GM23338 (cell line): ENCODE results near the gene EIF3L. TPM values are rescaled to one million over a fixed set of nuclear protein-coding genes. Genes with fewer than 3 reads are reported as not detected.

Source experiments
- ATAC-seq: fragments of 200-7000 bp; cut with Tn5 transposase; 3 replicates; pipeline ENCODE4 v1.9.1; 2020
- DNase-seq: peaks from one replicate; pipeline ENCODE4 v3.0.0-alpha.2; 2015; ENCODE audit warnings: low spot score
- H2AFZ ChIP-seq: fragments of 200-600 bp; sonication (generic); 2 replicates; pipeline ENCODE4 v1.8.0; 2016; ENCODE audit warnings: antibody characterized with exemption, mild to moderate bottlenecking, moderate library complexity
- H3F3A ChIP-seq: fragments of 200-600 bp; sonication (generic); replicated peaks from 2 replicates; pipeline ENCODE4 v1.8.0; 2017; ENCODE audit warnings: antibody characterized with exemption, mixed run types, low read depth
- H3K27ac ChIP-seq: fragments of 200-600 bp; sonication (generic); 2 replicates; pipeline ENCODE4 v1.6.1; 2016; ENCODE audit warnings: low read depth
- H3K27me3 ChIP-seq: fragments of 200-600 bp; sonication (generic); 2 replicates; pipeline ENCODE4 v1.8.0; 2016; ENCODE audit warnings: mild to moderate bottlenecking, mixed run types, moderate library complexity; ENCODE audit not compliant: insufficient read depth
- H3K36me3 ChIP-seq: fragments of 200-600 bp; sonication (generic); 2 replicates; pipeline ENCODE4 v1.8.0; 2016; ENCODE audit warnings: mild to moderate bottlenecking; ENCODE audit not compliant: insufficient read depth
- H3K4me1 ChIP-seq: fragments of 200-600 bp; sonication (generic); 2 replicates; pipeline ENCODE4 v1.8.0; 2016; ENCODE audit warnings: mild to moderate bottlenecking, moderate library complexity; ENCODE audit not compliant: insufficient read depth
- H3K4me2 ChIP-seq: fragments of 200-600 bp; sonication (generic); 2 replicates; pipeline ENCODE4 v1.7.1; 2017; ENCODE audit warnings: mixed run types
- H3K4me3 ChIP-seq: fragments of 200-600 bp; sonication (generic); 2 replicates; pipeline ENCODE4 v1.6.1; 2016; ENCODE audit warnings: mixed run types
- H3K79me2 ChIP-seq: fragments of 200-600 bp; sonication (generic); replicated peaks from 2 replicates; pipeline ENCODE4 v1.8.0; 2017; ENCODE audit warnings: mild to moderate bottlenecking; ENCODE audit not compliant: insufficient read depth
- H3K9me2 ChIP-seq: fragments of 200-600 bp; sonication (generic); 2 replicates; pipeline ENCODE4 v1.8.0; 2017; ENCODE audit not compliant: insufficient read depth
- H4K20me1 ChIP-seq: fragments of 200-600 bp; sonication (generic); replicated peaks from 2 replicates; pipeline ENCODE4 v1.8.0; 2017; ENCODE audit warnings: mild to moderate bottlenecking; ENCODE audit not compliant: insufficient read depth
- H3K27ac Mint-ChIP-seq: 2 replicates; pipeline ENCODE4 v1.8.0; 2020; ENCODE audit warnings: inconsistent platforms, mild to moderate bottlenecking, moderate library complexity, mixed read lengths
- H3K27me3 Mint-ChIP-seq: 3 replicates; pipeline ENCODE4 v1.8.0; 2022; ENCODE audit warnings: low read depth, mild to moderate bottlenecking, moderate library complexity, mixed read lengths, inconsistent platforms; ENCODE audit not compliant: insufficient read depth, poor library complexity
- H3K36me3 Mint-ChIP-seq: 3 replicates; pipeline ENCODE4 v1.8.0; 2021; ENCODE audit warnings: low read depth, mild to moderate bottlenecking, inconsistent platforms, moderate library complexity, mixed read lengths
- H3K4me1 Mint-ChIP-seq: 3 replicates; pipeline ENCODE4 v1.8.0; 2020; ENCODE audit warnings: mild to moderate bottlenecking, inconsistent platforms, mixed read lengths
- H3K4me3 Mint-ChIP-seq: 3 replicates; pipeline ENCODE4 v1.8.0; 2021; ENCODE audit warnings: moderate library complexity, mild to moderate bottlenecking, inconsistent platforms, mixed read lengths
- H3K9me3 Mint-ChIP-seq: 3 replicates; pipeline ENCODE4 v1.8.0; 2020; ENCODE audit warnings: moderate library complexity, mild to moderate bottlenecking, inconsistent platforms, mixed read lengths
- JUNB ChIP-seq: IDR thresholded peaks from one replicate; pipeline ENCODE4 v1.6.1; 2016; ENCODE audit warnings: antibody characterized with exemption; ENCODE audit not compliant: unreplicated experiment
- ZNF114 ChIP-seq: fragments of 250-450 bp; sonication (Bioruptor Pico); IDR thresholded peaks from 2 replicates; pipeline ENCODE4 v1.5.0; 2020; ENCODE audit warnings: mild to moderate bottlenecking, moderate library complexity
- ZNF331 ChIP-seq: fragments of 250-450 bp; sonication (Bioruptor Pico); IDR thresholded peaks from 2 replicates; pipeline ENCODE4 v1.5.0; 2020; ENCODE audit warnings: low read depth, mild to moderate bottlenecking, moderate library complexity
- polyA plus RNA-seq: library from polyadenylated mRNA; unstranded; fragments of >200 nt; fragmentation: Nextera tagmentation; extraction: Ambion mirVana; gene quantifications from 2 replicates; pipeline ENCODE4 v1.2.1, GENCODE V29; 2016
- total RNA-seq: library from RNA; depleted of rRNA; stranded (reverse); fragments of >200 nt; shearing (Covaris generic); gene quantifications from 2 replicates; pipeline ENCODE4 v1.2.3, GENCODE V29; 2014
- TF ChIP-seq, protein P1 (sequence below): fragments of 250-450 bp; sonication (Bioruptor Pico); IDR thresholded peaks from 2 replicates; pipeline ENCODE4 v1.5.0; 2020; ENCODE audit warnings: mild to moderate bottlenecking, moderate library complexity
- TF ChIP-seq, protein P2 (sequence below): IDR thresholded peaks from one replicate; pipeline ENCODE4 v1.6.1; 2018; ENCODE audit warnings: antibody characterized with exemption; ENCODE audit not compliant: unreplicated experiment

The EIF3L gene
- total and polyA plus RNA-seq, 2 experiments from 2014 or later, result 430 to 459 TPM

DNA sequence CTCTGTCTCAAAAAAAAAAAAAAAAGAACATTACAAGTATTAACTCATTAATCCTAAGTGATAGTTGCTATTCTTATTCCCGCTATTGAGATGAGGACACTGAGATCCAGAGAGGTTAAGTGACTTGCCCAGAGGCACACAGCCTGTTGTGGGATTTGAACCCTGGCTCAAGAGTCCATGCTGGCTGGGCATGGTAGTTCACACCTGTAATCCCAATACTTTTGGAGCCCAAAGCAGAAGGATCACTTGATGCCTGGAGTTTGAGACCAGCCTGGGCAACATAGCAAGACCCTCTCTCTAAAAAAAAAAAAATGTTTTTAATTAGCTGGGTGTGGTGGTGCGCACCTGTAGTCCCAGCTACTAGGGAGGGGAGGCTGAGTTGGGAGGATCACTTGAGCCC lies 37.4 kb upstream of the EIF3L start (continued):
- TF ChIP-seq, protein P1, sequence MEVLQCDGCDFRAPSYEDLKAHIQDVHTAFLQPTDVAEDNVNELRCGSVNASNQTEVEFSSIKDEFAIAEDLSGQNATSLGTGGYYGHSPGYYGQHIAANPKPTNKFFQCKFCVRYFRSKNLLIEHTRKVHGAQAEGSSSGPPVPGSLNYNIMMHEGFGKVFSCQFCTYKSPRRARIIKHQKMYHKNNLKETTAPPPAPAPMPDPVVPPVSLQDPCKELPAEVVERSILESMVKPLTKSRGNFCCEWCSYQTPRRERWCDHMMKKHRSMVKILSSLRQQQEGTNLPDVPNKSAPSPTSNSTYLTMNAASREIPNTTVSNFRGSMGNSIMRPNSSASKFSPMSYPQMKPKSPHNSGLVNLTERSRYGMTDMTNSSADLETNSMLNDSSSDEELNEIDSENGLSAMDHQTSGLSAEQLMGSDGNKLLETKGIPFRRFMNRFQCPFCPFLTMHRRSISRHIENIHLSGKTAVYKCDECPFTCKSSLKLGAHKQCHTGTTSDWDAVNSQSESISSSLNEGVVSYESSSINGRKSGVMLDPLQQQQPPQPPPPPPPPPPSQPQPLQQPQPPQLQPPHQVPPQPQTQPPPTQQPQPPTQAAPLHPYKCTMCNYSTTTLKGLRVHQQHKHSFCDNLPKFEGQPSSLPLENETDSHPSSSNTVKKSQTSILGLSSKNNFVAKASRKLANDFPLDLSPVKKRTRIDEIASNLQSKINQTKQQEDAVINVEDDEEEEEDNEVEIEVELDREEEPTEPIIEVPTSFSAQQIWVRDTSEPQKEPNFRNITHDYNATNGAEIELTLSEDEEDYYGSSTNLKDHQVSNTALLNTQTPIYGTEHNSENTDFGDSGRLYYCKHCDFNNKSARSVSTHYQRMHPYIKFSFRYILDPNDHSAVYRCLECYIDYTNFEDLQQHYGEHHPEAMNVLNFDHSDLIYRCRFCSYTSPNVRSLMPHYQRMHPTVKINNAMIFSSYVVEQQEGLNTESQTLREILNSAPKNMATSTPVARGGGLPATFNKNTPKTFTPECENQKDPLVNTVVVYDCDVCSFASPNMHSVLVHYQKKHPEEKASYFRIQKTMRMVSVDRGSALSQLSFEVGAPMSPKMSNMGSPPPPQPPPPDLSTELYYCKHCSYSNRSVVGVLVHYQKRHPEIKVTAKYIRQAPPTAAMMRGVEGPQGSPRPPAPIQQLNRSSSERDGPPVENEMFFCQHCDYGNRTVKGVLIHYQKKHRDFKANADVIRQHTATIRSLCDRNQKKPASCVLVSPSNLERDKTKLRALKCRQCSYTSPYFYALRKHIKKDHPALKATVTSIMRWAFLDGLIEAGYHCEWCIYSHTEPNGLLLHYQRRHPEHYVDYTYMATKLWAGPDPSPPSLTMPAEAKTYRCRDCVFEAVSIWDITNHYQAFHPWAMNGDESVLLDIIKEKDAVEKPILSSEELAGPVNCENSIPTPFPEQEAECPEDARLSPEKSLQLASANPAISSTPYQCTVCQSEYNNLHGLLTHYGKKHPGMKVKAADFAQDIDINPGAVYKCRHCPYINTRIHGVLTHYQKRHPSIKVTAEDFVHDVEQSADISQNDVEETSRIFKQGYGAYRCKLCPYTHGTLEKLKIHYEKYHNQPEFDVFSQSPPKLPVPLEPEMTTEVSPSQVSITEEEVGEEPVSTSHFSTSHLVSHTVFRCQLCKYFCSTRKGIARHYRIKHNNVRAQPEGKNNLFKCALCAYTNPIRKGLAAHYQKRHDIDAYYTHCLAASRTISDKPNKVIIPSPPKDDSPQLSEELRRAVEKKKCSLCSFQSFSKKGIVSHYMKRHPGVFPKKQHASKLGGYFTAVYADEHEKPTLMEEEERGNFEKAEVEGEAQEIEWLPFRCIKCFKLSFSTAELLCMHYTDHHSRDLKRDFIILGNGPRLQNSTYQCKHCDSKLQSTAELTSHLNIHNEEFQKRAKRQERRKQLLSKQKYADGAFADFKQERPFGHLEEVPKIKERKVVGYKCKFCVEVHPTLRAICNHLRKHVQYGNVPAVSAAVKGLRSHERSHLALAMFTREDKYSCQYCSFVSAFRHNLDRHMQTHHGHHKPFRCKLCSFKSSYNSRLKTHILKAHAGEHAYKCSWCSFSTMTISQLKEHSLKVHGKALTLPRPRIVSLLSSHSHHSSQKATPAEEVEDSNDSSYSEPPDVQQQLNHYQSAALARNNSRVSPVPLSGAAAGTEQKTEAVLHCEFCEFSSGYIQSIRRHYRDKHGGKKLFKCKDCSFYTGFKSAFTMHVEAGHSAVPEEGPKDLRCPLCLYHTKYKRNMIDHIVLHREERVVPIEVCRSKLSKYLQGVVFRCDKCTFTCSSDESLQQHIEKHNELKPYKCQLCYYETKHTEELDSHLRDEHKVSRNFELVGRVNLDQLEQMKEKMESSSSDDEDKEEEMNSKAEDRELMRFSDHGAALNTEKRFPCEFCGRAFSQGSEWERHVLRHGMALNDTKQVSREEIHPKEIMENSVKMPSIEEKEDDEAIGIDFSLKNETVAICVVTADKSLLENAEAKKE (CRISPR knock-in tag), result no peak

DNA sequence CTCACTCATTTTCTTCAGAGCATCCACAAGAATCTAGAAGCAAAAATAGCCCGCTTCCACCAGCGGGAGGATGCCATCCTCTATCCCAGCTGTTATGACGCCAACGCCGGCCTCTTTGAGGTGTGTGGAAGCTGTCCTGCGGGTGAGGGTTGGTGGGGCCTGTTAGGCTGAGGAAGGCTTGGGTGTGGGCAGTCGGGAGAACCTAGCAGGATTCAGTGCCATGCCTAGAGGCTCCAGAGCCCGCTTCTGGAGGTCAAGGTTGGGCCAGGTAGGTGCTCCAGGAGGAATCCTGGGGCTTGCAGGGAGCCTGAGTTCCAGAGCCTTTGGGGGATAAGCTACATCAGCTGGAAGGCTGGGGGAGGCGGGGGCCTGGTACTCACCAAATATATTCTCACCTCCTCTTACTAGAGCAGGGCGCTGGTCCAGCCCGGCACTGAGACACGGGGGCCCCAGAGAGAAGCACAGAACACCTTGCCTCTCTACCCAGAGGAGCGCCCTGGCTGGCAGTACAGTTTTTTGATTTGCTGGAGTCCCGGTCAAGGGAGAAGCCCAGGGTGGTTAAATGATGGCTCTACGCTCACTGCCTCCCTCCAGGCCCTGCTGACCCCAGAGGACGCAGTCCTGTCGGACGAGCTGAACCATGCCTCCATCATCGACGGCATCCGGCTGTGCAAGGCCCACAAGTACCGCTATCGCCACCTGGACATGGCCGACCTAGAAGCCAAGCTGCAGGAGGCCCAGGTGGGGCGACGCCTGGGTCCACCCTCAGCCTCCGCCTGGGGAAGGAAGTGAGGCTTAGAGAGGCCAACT lies 36.1 kb upstream of the EIF3L start:
- TF ChIP-seq JUNB (no peak), ZNF114 (CRISPR knock-in tag) (no peak), ZNF331 (CRISPR knock-in tag) (no peak)
- TF ChIP-seq, protein P2, sequence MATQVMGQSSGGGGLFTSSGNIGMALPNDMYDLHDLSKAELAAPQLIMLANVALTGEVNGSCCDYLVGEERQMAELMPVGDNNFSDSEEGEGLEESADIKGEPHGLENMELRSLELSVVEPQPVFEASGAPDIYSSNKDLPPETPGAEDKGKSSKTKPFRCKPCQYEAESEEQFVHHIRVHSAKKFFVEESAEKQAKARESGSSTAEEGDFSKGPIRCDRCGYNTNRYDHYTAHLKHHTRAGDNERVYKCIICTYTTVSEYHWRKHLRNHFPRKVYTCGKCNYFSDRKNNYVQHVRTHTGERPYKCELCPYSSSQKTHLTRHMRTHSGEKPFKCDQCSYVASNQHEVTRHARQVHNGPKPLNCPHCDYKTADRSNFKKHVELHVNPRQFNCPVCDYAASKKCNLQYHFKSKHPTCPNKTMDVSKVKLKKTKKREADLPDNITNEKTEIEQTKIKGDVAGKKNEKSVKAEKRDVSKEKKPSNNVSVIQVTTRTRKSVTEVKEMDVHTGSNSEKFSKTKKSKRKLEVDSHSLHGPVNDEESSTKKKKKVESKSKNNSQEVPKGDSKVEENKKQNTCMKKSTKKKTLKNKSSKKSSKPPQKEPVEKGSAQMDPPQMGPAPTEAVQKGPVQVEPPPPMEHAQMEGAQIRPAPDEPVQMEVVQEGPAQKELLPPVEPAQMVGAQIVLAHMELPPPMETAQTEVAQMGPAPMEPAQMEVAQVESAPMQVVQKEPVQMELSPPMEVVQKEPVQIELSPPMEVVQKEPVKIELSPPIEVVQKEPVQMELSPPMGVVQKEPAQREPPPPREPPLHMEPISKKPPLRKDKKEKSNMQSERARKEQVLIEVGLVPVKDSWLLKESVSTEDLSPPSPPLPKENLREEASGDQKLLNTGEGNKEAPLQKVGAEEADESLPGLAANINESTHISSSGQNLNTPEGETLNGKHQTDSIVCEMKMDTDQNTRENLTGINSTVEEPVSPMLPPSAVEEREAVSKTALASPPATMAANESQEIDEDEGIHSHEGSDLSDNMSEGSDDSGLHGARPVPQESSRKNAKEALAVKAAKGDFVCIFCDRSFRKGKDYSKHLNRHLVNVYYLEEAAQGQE, result no peak
- peaks cover 16% of the 10 kb centered on the region for H3K27me3 Mint-ChIP-seq
- peaks cover 6% of the 10 kb centered on the region for H3K4me1 Mint-ChIP-seq
- H3K9me2 ChIP-seq, result no peaks in the 10 kb centered on the region
- H3K27me3 ChIP-seq, result peaks cover 15% of the 10 kb centered on the region
- no peak overlapping the region for H3K4me3 Mint-ChIP-seq
- no peak overlapping the region for H3K4me3 ChIP-seq
- peaks cover 4% of the 10 kb centered on the region; the same call in 1 of the 2 replicates for H3K36me3 ChIP-seq
- H3K4me1 ChIP-seq, result 0 out of 2 replicates have a peak, but pooled peaks cover 5% of the 10 kb centered on the region
- no peak overlapping the region for H3K4me2 ChIP-seq
- no peaks in the 10 kb centered on the region for H3K79me2 ChIP-seq
- H3K27ac ChIP-seq, result no peak overlapping the region
- H3K36me3 Mint-ChIP-seq, result peaks cover 20% of the 10 kb centered on the region
- ATAC-seq (no peak), DNase-seq (no peak)
- 0 out of 2 replicates have a peak, but pooled peaks cover 4% of the 10 kb centered on the region for H3F3A ChIP-seq
- no peaks in the 10 kb centered on the region for H3K9me3 Mint-ChIP-seq
- H4K20me1 ChIP-seq, result peaks cover 5% of the 10 kb centered on the region
- no peak overlapping the region for H3K27ac Mint-ChIP-seq
- no peak overlapping the region for H2AFZ ChIP-seq
